Astrocyte of the hippocampus (primary cell): ENCODE results near the gene GALNT6.
A peak's percentile ranks its signal among the peaks of the same experiment; 100 is the strongest.

Experiments
- DNase-seq: peaks from one replicate; pipeline ENCODE4 v3.0.0; 2011; ENCODE audit warnings: low read depth, low spot score

Gene GALNT6

GRCh38 chr12:51391283-51392123 is at the start of gene GALNT6:
Gene GALNT6, minus strand, starts transcription at chr12:51391406. Its CDS starts 11,625 bp downstream, at chr12:51379781.
- DNase-seq: peak; percentile 57

- DNase-seq: no peak
Measured at GRCh38 chr12:51439330-51439729, 48.1 kb upstream of the GALNT6 start.

- no peak for DNase-seq
Measured at GRCh38 chr12:51437431-51437830, 46.2 kb upstream of the GALNT6 start.

GRCh38 chr12:51434305-51434704 is 43.1 kb upstream of the GALNT6 start:
- DNase-seq: peak; percentile 42

- no peak for DNase-seq
Measured at GRCh38 chr12:51432921-51433320, 41.7 kb upstream of the GALNT6 start.

GRCh38 chr12:51430196-51430895 is 39.1 kb upstream of the GALNT6 start:
- DNase-seq: no peak

- no peak for DNase-seq
Measured at GRCh38 chr12:51429700-51430099, 38.5 kb upstream of the GALNT6 start.

GRCh38 chr12:51428256-51428655 is 37.0 kb upstream of the GALNT6 start:
- DNase-seq: no peak

GRCh38 chr12:51424662-51425539 is 33.7 kb upstream of the GALNT6 start, which contains the start of gene SLC4A8:
Gene SLC4A8, plus strand, starts transcription at chr12:51424831. Its CDS starts 157 bp downstream, at chr12:51424988.
- DNase-seq: peak; percentile 97

GRCh38 chr12:51424094-51424661 is 33.0 kb upstream of the GALNT6 start:
- DNase-seq: no peak

- DNase-seq: peak; percentile 85
Measured at GRCh38 chr12:51421266-51421884, 30.2 kb upstream of the GALNT6 start.

GRCh38 chr12:51419425-51420193 is 28.4 kb upstream of the GALNT6 start:
- peak; percentile 29 for DNase-seq

GRCh38 chr12:51417826-51418225 is 26.6 kb upstream of the GALNT6 start:
- DNase-seq: no peak

GRCh38 chr12:51415931-51416330 is 24.7 kb upstream of the GALNT6 start:
- peak; percentile 24 for DNase-seq

- no peak for DNase-seq
Measured at GRCh38 chr12:51413791-51414190, 22.6 kb upstream of the GALNT6 start.

GRCh38 chr12:51413149-51413548 is 21.9 kb upstream of the GALNT6 start:
- DNase-seq: no peak

- no peak for DNase-seq
Measured at GRCh38 chr12:51409846-51410245, 18.6 kb upstream of the GALNT6 start.

GRCh38 chr12:51407604-51408003 is 16.4 kb upstream of the GALNT6 start:
- no peak for DNase-seq

- no peak for DNase-seq
Measured at GRCh38 chr12:51406859-51407258, 15.7 kb upstream of the GALNT6 start.

- DNase-seq: no peak
Measured at GRCh38 chr12:51406290-51406689, 15.1 kb upstream of the GALNT6 start.
